GM19023 (cell line): ENCODE results near the gene ZNF524.
"Not testable (repeated sequence)": the region's sequence is repeated elsewhere in the genome, so short reads cannot be mapped to it uniquely, and the experiment has no call there.

ENCODE experiments used
- ATAC-seq: cut with Tn5 transposase; IDR thresholded peaks from one replicate; pipeline ENCODE4 v1.9.1; 2021; ENCODE audit warnings: mild to moderate bottlenecking, moderate library complexity; ENCODE audit not compliant: unreplicated experiment

ZNF524 gene

GRCh38 chr19:55581145-55581822 is 18.8 kb upstream of the ZNF524 start:
- no peak for ATAC-seq

GRCh38 chr19:55581823-55582223 is 18.3 kb upstream of the ZNF524 start:
- no peak for ATAC-seq

GRCh38 chr19:55582284-55582683 is 17.8 kb upstream of the ZNF524 start:
- not testable (repeated sequence) for ATAC-seq

GRCh38 chr19:55583897-55584296 is 16.2 kb upstream of the ZNF524 start:
- not testable (repeated sequence) for ATAC-seq

- no peak for ATAC-seq
These were observed 15.2 kb upstream of the ZNF524 start for GRCh38 chr19:55584871-55585270.

GRCh38 chr19:55585658-55586339 is 14.3 kb upstream of the ZNF524 start:
- no peak for ATAC-seq

GRCh38 chr19:55586976-55587668 is 13.0 kb upstream of the ZNF524 start:
- peak; percentile 85 for ATAC-seq

GRCh38 chr19:55588738-55589137 is 11.3 kb upstream of the ZNF524 start:
- no peak for ATAC-seq

GRCh38 chr19:55590109-55590508 is 10.0 kb upstream of the ZNF524 start:
- ATAC-seq = no peak

- no peak for ATAC-seq
These were observed 9.5 kb upstream of the ZNF524 start for GRCh38 chr19:55590617-55591016.

GRCh38 chr19:55591555-55591954 is 8.5 kb upstream of the ZNF524 start:
- no peak for ATAC-seq

GRCh38 chr19:55592391-55593090 is 7.5 kb upstream of the ZNF524 start:
- ATAC-seq = no peak

- no peak for ATAC-seq
These were observed 6.9 kb upstream of the ZNF524 start for GRCh38 chr19:55593096-55593772.

GRCh38 chr19:55594996-55595545 is 5.0 kb upstream of the ZNF524 start:
- ATAC-seq = no peak

GRCh38 chr19:55596304-55596703 is 3.8 kb upstream of the ZNF524 start:
- ATAC-seq = no peak

GRCh38 chr19:55597501-55597921 is 2.6 kb upstream of the ZNF524 start:
- no peak for ATAC-seq

- ATAC-seq = no peak
These were observed 2.1 kb upstream of the ZNF524 start for GRCh38 chr19:55598034-55598433.

GRCh38 chr19:55598719-55599467 is 1.2 kb upstream of the ZNF524 start:
- peak; percentile 53 for ATAC-seq

- peak; percentile 53 for ATAC-seq
These were observed 633 bp upstream of the ZNF524 start, which contains the start of gene FIZ1 for GRCh38 chr19:55599468-55599841. TSS of gene FIZ1 (minus strand) at chr19:55599517. CDS start at chr19:55597865, 1,652 bp downstream.

GRCh38 chr19:55600662-55601028 is 557 bp downstream of the ZNF524 start:
- ATAC-seq = no peak
